HG02798 (cell line): ENCODE measurements around the gene LMNB1.
"Not testable (repeated sequence)": the region's sequence is repeated elsewhere in the genome, so short reads cannot be mapped to it uniquely, and the experiment has no call there.

Experiments used
- ATAC-seq: cut with Tn5 transposase; IDR thresholded peaks from one replicate; pipeline ENCODE4 v1.9.1; 2021; ENCODE audit warnings: mild to moderate bottlenecking; ENCODE audit not compliant: unreplicated experiment, poor library complexity

The LMNB1 gene

GRCh38 chr5:126816649-126817048 lies 39.7 kb downstream of the LMNB1 start:
- ATAC-seq = no peak

- ATAC-seq = no peak
Observed at GRCh38 chr5:126818736-126819135, 41.8 kb downstream of the LMNB1 start.

GRCh38 chr5:126819253-126819652 lies 42.3 kb downstream of the LMNB1 start:
- no peak for ATAC-seq

- ATAC-seq = no peak
Observed at GRCh38 chr5:126826619-126827215, 49.8 kb downstream of the LMNB1 start.

- ATAC-seq = no peak
Observed at GRCh38 chr5:126829098-126829497, 52.2 kb downstream of the LMNB1 start.

GRCh38 chr5:126830061-126830460 lies 53.1 kb downstream of the LMNB1 start:
- ATAC-seq = no peak

GRCh38 chr5:126831156-126831555 lies 54.2 kb downstream of the LMNB1 start:
- no peak for ATAC-seq

- no peak for ATAC-seq
Observed at GRCh38 chr5:126836778-126837177, 59.8 kb downstream of the LMNB1 start.

- ATAC-seq = no peak
Observed at GRCh38 chr5:126837242-126837641, 60.3 kb downstream of the LMNB1 start.

GRCh38 chr5:126837906-126838539 lies 61.1 kb downstream of the LMNB1 start:
- no peak for ATAC-seq

- ATAC-seq = not testable (repeated sequence)
Observed at GRCh38 chr5:126839407-126839806, 62.5 kb downstream of the LMNB1 start.

GRCh38 chr5:126843375-126843774 lies 66.4 kb downstream of the LMNB1 start:
- not testable (repeated sequence) for ATAC-seq

- peak; percentile 90 for ATAC-seq
Observed at GRCh38 chr5:126845470-126846070, 68.6 kb downstream of the LMNB1 start.

GRCh38 chr5:126846344-126846743 lies 69.4 kb downstream of the LMNB1 start:
- no peak for ATAC-seq

GRCh38 chr5:126846744-126847455 lies 70.0 kb downstream of the LMNB1 start:
- ATAC-seq = no peak

GRCh38 chr5:126847456-126847820 lies 70.5 kb downstream of the LMNB1 start:
- no peak for ATAC-seq

- ATAC-seq = no peak
Observed at GRCh38 chr5:126847826-126848251, 70.9 kb downstream of the LMNB1 start.

- ATAC-seq = no peak
Observed at GRCh38 chr5:126848253-126848652, 71.3 kb downstream of the LMNB1 start.

- ATAC-seq = no peak
Observed at GRCh38 chr5:126849101-126849678, 72.3 kb downstream of the LMNB1 start.

GRCh38 chr5:126851501-126852011 lies 74.6 kb downstream of the LMNB1 start:
- ATAC-seq = no peak
